ENCODE data around the gene AK8.

DNA sequence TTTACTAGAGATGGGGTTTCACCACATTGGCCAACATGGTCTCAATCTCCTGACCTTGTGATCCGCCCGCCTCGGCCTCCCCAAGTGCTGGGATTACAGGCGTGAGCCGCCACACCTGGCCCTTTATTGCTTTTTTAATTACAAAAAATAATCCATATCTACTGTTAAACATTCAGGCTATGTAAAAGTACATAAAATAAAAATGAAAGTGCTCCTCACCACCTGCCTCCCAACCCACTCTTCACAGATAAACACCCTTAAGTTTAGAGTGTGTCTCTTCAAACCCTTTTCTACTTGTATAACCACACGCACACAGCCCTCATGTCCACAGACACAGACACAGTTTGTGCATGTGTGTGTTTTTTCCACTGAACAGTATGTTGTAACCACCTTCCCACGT lies 49.6 kb upstream of the AK8 start:
- TF ChIP-seq POLR2A (IDR thresholded peaks at IDR 0.05) (no peak), CTCF (IDR thresholded peaks at IDR 0.05) (no peak), EP300 (IDR thresholded peaks at IDR 0.05; ENCODE audit: low read depth) (no peak)

Data from transverse colon (tissue), 3 donors.